Neuronal stem cell (in vitro differentiated cells): ENCODE measurements around the gene NBPF26.
"Not testable (repeated sequence)": the region's sequence is repeated elsewhere in the genome, so short reads cannot be mapped to it uniquely, and the experiment has no call there.

Experiments used
- DNase-seq: peaks from one replicate; pipeline ENCODE4 v3.0.0-alpha.2; 2013; ENCODE audit warnings: low spot score
- H2AFZ ChIP-seq: one replicate; pipeline ENCODE4 v1.6.1; 2013; ENCODE audit warnings: mild to moderate bottlenecking, low read length, inconsistent platforms
- H2AK5ac ChIP-seq: 2 replicates; pipeline ENCODE4 v1.6.1; 2013; ENCODE audit warnings: low read depth, mild to moderate bottlenecking, inconsistent platforms, low read length, moderate library complexity, mixed read lengths
- H2BK120ac ChIP-seq: 2 replicates; pipeline ENCODE4 v1.6.1; 2013; ENCODE audit warnings: low read depth, mild to moderate bottlenecking, inconsistent platforms, low read length, moderate library complexity, mixed read lengths
- H2BK12ac ChIP-seq: one replicate; pipeline ENCODE4 v1.6.1; 2013; ENCODE audit warnings: low read length, inconsistent platforms
- H2BK15ac ChIP-seq: 2 replicates; pipeline ENCODE4 v1.6.1; 2013; ENCODE audit warnings: mild to moderate bottlenecking, low read length, inconsistent platforms, mixed read lengths
- H2BK5ac ChIP-seq: one replicate; pipeline ENCODE4 v1.6.1; 2013; ENCODE audit warnings: inconsistent platforms, mild to moderate bottlenecking, low read length, moderate library complexity
- H3K14ac ChIP-seq: one replicate; pipeline ENCODE4 v1.6.1; 2013; ENCODE audit warnings: low read length, inconsistent platforms
- H3K18ac ChIP-seq: 2 replicates; pipeline ENCODE4 v1.6.1; 2013; ENCODE audit warnings: low read length, inconsistent platforms
- H3K23ac ChIP-seq: 2 replicates; pipeline ENCODE4 v1.6.1; 2013; ENCODE audit warnings: low read depth, mild to moderate bottlenecking, mixed read lengths, low read length, inconsistent platforms; ENCODE audit not compliant: poor library complexity
- H3K27ac ChIP-seq: replicated peaks from 3 replicates; pipeline ENCODE4 v1.5.1; 2013; ENCODE audit warnings: low read length, inconsistent platforms
- H3K27me3 ChIP-seq, 3 experiments: 2 replicates each; pipeline ENCODE4 v1.6.1; 2013; ENCODE audit warnings: low read length in 3 of 3, mild to moderate bottlenecking in 2 of 3, inconsistent platforms in 1 of 3, low read depth in 1 of 3, mixed read lengths in 1 of 3, moderate library complexity in 1 of 3; ENCODE audit not compliant: control insufficient read depth in 3 of 3, insufficient read depth in 3 of 3
- H3K36me3 ChIP-seq, 2 donors: replicated peaks in 1 of 2; 2 replicates each; pipeline ENCODE4 v1.6.1; 2013; ENCODE audit warnings: low read length in 2 of 2; ENCODE audit not compliant: control insufficient read depth in 2 of 2, insufficient read depth in 2 of 2
- H3K4ac ChIP-seq: 2 replicates; pipeline ENCODE4 v1.6.1; 2013; ENCODE audit warnings: inconsistent platforms, mild to moderate bottlenecking, low read length, moderate library complexity
- H3K4me1 ChIP-seq, 2 donors: 1 replicate in 1 of 2; 2 replicates in 1 of 2; pipeline ENCODE4 v1.6.1; 2013; ENCODE audit warnings: low read length in 2 of 2, low read depth in 1 of 2; ENCODE audit not compliant: control insufficient read depth in 2 of 2, insufficient read depth in 1 of 2
- H3K4me2 ChIP-seq: one replicate; pipeline ENCODE4 v1.6.1; 2013; ENCODE audit warnings: mild to moderate bottlenecking, low read length, inconsistent platforms; ENCODE audit not compliant: insufficient read depth, poor library complexity, severe bottlenecking
- H3K4me3 ChIP-seq, 2 donors: 2 replicates each; pipeline ENCODE4 v1.5.1; 2013; ENCODE audit warnings: low read length in 2 of 2, mild to moderate bottlenecking in 2 of 2, inconsistent platforms in 1 of 2, moderate library complexity in 1 of 2
- H3K79me1 ChIP-seq: one replicate; pipeline ENCODE4 v1.6.1; 2013; ENCODE audit warnings: low read depth, mild to moderate bottlenecking, inconsistent platforms, low read length, moderate library complexity
- H3K9ac ChIP-seq: one replicate; pipeline ENCODE4 v1.6.1; 2013; ENCODE audit warnings: mild to moderate bottlenecking, low read depth, low read length, inconsistent platforms; ENCODE audit not compliant: poor library complexity
- H3K9me3 ChIP-seq, 2 donors: replicated peaks in 1 of 2; 2 replicates each; pipeline versions ENCODE3 to v1.6.1; 2013; ENCODE audit warnings: low read length in 2 of 2, mild to moderate bottlenecking in 2 of 2, inconsistent platforms in 1 of 2, low read depth in 1 of 2, mixed read lengths in 1 of 2, moderate library complexity in 1 of 2; ENCODE audit not compliant: control insufficient read depth in 2 of 2, insufficient read depth in 1 of 2
- H4K8ac ChIP-seq: one replicate; pipeline ENCODE4 v1.6.1; 2013; ENCODE audit warnings: low read depth, mild to moderate bottlenecking, inconsistent platforms, low read length, moderate library complexity
- H4K91ac ChIP-seq: one replicate; pipeline ENCODE4 v1.6.1; 2013; ENCODE audit warnings: low read length, low read depth, mild to moderate bottlenecking, inconsistent platforms; ENCODE audit not compliant: poor library complexity
- small RNA-seq: library from polyadenylated mRNA; stranded (forward); fragments of <200 nt; extraction: miRNeasy Mini kit (QIAGEN cat#:217004); gene quantifications from one replicate; pipeline ENCODE3, GENCODE V24; 2013; ENCODE audit not compliant: insufficient read depth

NBPF26 gene

GRCh38 chr1:120881934-120882333 lies 158.2 kb downstream of the NBPF26 start:
- not testable (repeated sequence) for DNase-seq, H3K23ac ChIP-seq, H4K91ac ChIP-seq, H3K9ac ChIP-seq, H2AK5ac ChIP-seq, H3K4me3 ChIP-seq, H2AFZ ChIP-seq, H3K36me3 ChIP-seq, H2BK15ac ChIP-seq, H3K27ac ChIP-seq, H3K4me2 ChIP-seq, H3K4ac ChIP-seq, H3K4me1 ChIP-seq, H3K9me3 ChIP-seq, H3K14ac ChIP-seq, H3K18ac ChIP-seq, H2BK12ac ChIP-seq, H3K79me1 ChIP-seq, H4K8ac ChIP-seq, H3K27me3 ChIP-seq, H2BK5ac ChIP-seq, H2BK120ac ChIP-seq

Small RNAs within 50 kb of the gene (small RNA-seq; reads per million reads assigned to genes)
- gene RNVU1-19, result 3.2 reads per million
